ENCODE measurements around the gene MROH7.

DNA sequence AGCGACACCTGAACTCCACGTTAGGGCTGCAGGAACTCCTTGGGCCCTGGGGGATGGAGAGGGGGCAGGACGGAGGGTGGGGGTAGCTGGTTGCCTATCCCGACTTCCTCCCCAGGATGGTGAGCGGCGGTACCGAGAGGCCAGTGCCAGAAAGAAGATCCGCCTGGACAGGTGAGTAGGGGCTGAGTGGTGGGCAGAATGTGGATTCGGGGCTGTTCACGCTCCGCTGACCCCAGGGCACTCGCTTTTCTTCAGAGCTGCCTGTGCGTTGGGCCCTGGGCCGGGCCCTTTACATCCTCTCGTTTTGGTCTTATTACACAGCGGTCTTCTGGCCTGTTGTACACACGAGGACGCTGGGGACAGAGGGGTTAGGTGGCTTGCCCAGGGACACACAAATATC is 39.0 kb upstream of the MROH7 start:
- no peak for TF ChIP-seq POLR2A (IDR thresholded peaks at IDR 0.05; ENCODE audit: low read depth)
- TF ChIP-seq EP300 (IDR thresholded peaks at IDR 0.05), result no peak
- TF ChIP-seq CTCF (IDR thresholded peaks at IDR 0.05), result no peak
- no peak for TF ChIP-seq POLR2AphosphoS5 (IDR thresholded peaks at IDR 0.05)

Measured in esophagus muscularis mucosa (tissue), 4 donors.